ENCODE measurements around the gene PDYN.

DNA sequence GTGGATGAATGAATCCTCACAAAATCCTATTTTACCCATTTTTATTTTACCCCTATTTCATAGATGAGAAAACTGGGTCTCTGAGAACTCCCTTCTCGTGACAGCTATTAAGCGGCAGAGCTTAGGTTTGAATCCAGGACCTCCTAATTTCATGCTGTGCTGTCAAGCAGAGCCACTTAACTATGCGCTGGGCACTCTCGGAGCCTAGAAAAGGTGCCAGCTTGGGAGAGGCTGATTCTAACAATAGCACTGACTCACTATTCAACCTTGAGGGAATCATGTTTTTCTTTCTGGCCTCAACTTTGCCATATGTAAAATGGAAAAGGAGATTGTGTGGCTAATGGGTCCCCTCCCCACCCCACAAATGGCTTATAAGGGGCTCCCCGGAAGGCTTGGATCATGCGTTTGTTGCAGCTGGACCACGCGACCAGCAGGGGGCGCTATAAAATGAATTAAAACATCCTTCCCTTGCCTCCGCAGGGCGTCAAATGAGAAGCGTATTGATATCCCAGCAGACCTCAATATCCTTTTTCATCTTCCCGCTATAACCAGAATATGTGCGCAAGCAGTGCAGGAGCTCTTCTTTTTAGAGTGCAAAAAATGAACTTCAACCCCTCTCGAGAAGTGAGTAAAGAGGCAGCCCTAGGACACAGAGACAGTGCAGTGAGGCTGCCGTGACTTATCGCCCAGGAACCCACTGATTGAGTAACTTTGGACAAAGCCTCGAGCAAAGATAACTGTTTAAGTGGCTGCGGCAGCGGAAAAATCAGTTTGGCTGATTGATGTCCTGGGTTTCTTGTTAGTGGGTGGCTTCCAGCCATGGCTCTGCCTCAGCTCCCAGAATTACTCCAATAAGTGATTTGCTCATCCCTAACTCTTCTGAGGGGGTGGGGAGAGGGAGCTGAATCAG lies 12.8 kb upstream of the PDYN start:
- TF ChIP-seq, protein P1, sequence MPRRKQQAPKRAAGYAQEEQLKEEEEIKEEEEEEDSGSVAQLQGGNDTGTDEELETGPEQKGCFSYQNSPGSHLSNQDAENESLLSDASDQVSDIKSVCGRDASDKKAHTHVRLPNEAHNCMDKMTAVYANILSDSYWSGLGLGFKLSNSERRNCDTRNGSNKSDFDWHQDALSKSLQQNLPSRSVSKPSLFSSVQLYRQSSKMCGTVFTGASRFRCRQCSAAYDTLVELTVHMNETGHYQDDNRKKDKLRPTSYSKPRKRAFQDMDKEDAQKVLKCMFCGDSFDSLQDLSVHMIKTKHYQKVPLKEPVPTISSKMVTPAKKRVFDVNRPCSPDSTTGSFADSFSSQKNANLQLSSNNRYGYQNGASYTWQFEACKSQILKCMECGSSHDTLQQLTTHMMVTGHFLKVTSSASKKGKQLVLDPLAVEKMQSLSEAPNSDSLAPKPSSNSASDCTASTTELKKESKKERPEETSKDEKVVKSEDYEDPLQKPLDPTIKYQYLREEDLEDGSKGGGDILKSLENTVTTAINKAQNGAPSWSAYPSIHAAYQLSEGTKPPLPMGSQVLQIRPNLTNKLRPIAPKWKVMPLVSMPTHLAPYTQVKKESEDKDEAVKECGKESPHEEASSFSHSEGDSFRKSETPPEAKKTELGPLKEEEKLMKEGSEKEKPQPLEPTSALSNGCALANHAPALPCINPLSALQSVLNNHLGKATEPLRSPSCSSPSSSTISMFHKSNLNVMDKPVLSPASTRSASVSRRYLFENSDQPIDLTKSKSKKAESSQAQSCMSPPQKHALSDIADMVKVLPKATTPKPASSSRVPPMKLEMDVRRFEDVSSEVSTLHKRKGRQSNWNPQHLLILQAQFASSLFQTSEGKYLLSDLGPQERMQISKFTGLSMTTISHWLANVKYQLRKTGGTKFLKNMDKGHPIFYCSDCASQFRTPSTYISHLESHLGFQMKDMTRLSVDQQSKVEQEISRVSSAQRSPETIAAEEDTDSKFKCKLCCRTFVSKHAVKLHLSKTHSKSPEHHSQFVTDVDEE (CRISPR knock-in tag; IDR thresholded peaks at IDR 0.05): no peak
- TF ChIP-seq ZFP30 (CRISPR knock-in tag; IDR thresholded peaks at IDR 0.05) (no peak), ZNF8 (CRISPR knock-in tag; IDR thresholded peaks at IDR 0.05) (no peak), ISL1 (CRISPR knock-in tag; IDR thresholded peaks at IDR 0.05) (no peak), ESRRG (CRISPR knock-in tag; IDR thresholded peaks at IDR 0.05) (no peak), TOX (CRISPR knock-in tag; IDR thresholded peaks at IDR 0.05; ENCODE audit: borderline replicate concordance) (no peak), ZFP3 (CRISPR knock-in tag; IDR thresholded peaks at IDR 0.05) (no peak)
- TF ChIP-seq, protein P2, sequence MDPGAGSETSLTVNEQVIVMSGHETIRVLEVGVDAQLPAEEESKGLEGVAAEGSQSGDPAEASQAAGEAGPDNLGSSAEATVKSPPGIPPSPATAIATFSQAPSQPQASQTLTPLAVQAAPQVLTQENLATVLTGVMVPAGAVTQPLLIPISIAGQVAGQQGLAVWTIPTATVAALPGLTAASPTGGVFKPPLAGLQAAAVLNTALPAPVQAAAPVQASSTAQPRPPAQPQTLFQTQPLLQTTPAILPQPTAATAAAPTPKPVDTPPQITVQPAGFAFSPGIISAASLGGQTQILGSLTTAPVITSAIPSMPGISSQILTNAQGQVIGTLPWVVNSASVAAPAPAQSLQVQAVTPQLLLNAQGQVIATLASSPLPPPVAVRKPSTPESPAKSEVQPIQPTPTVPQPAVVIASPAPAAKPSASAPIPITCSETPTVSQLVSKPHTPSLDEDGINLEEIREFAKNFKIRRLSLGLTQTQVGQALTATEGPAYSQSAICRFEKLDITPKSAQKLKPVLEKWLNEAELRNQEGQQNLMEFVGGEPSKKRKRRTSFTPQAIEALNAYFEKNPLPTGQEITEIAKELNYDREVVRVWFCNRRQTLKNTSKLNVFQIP (CRISPR knock-in tag; IDR thresholded peaks at IDR 0.05; ENCODE audit: borderline replicate concordance, low read depth): no peak
- TF ChIP-seq, protein P3, sequence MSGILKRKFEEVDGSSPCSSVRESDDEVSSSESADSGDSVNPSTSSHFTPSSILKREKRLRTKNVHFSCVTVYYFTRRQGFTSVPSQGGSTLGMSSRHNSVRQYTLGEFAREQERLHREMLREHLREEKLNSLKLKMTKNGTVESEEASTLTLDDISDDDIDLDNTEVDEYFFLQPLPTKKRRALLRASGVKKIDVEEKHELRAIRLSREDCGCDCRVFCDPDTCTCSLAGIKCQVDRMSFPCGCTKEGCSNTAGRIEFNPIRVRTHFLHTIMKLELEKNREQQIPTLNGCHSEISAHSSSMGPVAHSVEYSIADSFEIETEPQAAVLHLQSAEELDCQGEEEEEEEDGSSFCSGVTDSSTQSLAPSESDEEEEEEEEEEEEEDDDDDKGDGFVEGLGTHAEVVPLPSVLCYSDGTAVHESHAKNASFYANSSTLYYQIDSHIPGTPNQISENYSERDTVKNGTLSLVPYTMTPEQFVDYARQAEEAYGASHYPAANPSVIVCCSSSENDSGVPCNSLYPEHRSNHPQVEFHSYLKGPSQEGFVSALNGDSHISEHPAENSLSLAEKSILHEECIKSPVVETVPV (CRISPR knock-in tag; IDR thresholded peaks at IDR 0.05): no peak
- TF ChIP-seq, protein P4, sequence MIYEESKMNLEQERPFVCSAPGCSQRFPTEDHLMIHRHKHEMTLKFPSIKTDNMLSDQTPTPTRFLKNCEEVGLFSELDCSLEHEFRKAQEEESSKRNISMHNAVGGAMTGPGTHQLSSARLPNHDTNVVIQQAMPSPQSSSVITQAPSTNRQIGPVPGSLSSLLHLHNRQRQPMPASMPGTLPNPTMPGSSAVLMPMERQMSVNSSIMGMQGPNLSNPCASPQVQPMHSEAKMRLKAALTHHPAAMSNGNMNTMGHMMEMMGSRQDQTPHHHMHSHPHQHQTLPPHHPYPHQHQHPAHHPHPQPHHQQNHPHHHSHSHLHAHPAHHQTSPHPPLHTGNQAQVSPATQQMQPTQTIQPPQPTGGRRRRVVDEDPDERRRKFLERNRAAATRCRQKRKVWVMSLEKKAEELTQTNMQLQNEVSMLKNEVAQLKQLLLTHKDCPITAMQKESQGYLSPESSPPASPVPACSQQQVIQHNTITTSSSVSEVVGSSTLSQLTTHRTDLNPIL (CRISPR knock-in tag; IDR thresholded peaks at IDR 0.05; ENCODE audit: low read depth): no peak
- TF ChIP-seq, protein P5, sequence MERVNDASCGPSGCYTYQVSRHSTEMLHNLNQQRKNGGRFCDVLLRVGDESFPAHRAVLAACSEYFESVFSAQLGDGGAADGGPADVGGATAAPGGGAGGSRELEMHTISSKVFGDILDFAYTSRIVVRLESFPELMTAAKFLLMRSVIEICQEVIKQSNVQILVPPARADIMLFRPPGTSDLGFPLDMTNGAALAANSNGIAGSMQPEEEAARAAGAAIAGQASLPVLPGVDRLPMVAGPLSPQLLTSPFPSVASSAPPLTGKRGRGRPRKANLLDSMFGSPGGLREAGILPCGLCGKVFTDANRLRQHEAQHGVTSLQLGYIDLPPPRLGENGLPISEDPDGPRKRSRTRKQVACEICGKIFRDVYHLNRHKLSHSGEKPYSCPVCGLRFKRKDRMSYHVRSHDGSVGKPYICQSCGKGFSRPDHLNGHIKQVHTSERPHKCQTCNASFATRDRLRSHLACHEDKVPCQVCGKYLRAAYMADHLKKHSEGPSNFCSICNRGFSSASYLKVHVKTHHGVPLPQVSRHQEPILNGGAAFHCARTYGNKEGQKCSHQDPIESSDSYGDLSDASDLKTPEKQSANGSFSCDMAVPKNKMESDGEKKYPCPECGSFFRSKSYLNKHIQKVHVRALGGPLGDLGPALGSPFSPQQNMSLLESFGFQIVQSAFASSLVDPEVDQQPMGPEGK (CRISPR knock-in tag; IDR thresholded peaks at IDR 0.05; ENCODE audit: borderline replicate concordance): no peak

Data from SK-N-SH treated with all-trans-retinoic acid at 6 μM for 48 hours (cell line).